Fibroblast of mammary gland (primary cell): ENCODE measurements around the gene TRAFD1.

Experiments
- DNase-seq: peaks from one replicate; pipeline ENCODE4 v3.0.0-alpha.2; 2010; ENCODE audit warnings: low read depth
- H3K4me3 ChIP-seq: 2 replicates; pipeline ENCODE4 v1.5.1; 2011; ENCODE audit warnings: low read depth, mild to moderate bottlenecking, low read length, moderate library complexity; ENCODE audit not compliant: control insufficient read depth
- CTCF ChIP-seq: conservative IDR thresholded peaks from 2 replicates; pipeline ENCODE4 v1.5.1; 2011; ENCODE audit warnings: low read depth, low read length, inconsistent platforms; ENCODE audit not compliant: control insufficient read depth, insufficient read depth

TRAFD1 gene

GRCh38 chr12:112130441-112130998 is 5.2 kb downstream of the TRAFD1 start:
- DNase-seq = no peak
- H3K4me3 ChIP-seq = no peak overlapping the region
- TF ChIP-seq CTCF = no peak

- TF ChIP-seq CTCF = no peak
- DNase-seq = no peak
Measured at GRCh38 chr12:112131686-112132085, 6.3 kb downstream of the TRAFD1 start.

GRCh38 chr12:112133418-112133817 is 8.1 kb downstream of the TRAFD1 start:
- no peak overlapping the region for H3K4me3 ChIP-seq
- TF ChIP-seq CTCF = no peak
- DNase-seq = no peak

More at GRCh38 chr12:112131686-112132085, 6.3 kb downstream of the TRAFD1 start:
- no peak overlapping the region for H3K4me3 ChIP-seq

GRCh38 chr12:112134731-112135130 is 9.4 kb downstream of the TRAFD1 start:
- no peak for TF ChIP-seq CTCF
- no peak for DNase-seq
- H3K4me3 ChIP-seq = no peak overlapping the region

GRCh38 chr12:112140728-112141127 is 15.4 kb downstream of the TRAFD1 start:
- no peak for DNase-seq
- no peak for TF ChIP-seq CTCF
- no peak overlapping the region for H3K4me3 ChIP-seq

GRCh38 chr12:112146123-112146522 is 20.8 kb downstream of the TRAFD1 start:
- H3K4me3 ChIP-seq = no peak overlapping the region
- no peak for TF ChIP-seq CTCF
- DNase-seq = no peak

GRCh38 chr12:112148031-112148513 is 22.7 kb downstream of the TRAFD1 start:
- TF ChIP-seq CTCF = no peak
- H3K4me3 ChIP-seq = no peak overlapping the region
- peak; percentile 65 for DNase-seq
